ENCODE measurements around the gene MPZL2. TPM values are rescaled to one million over a fixed set of nuclear protein-coding genes. Genes with fewer than 3 reads are reported as not detected.

The MPZL2 gene
- total RNA-seq, 1 donor from 2014 or later, result 53.0 TPM

- no peak for DNase-seq (ENCODE audit: low spot score in 2 of 2)
- Histone ChIP-seq H3K9me3 (no peaks in the 10 kb centered on the region), H3K27me3 (no peaks in the 10 kb centered on the region), H3K4me3 (no peak overlapping the region), H3K36me3 (no peaks in the 10 kb centered on the region), H3K4me1 (no peaks in the 10 kb centered on the region), H3K27ac (peak overlapping the region in 1 of 2 donors; percentile 12)
- intact Hi-C loops (cut with DNase I), result no loop called here
- no peak for TF ChIP-seq CTCF (IDR thresholded peaks at IDR 0.05)
Measured at GRCh38 chr11:118275176-118275575, 11.1 kb upstream of the MPZL2 start.

- Histone ChIP-seq H3K9me3 (no peaks in the 10 kb centered on the region), H3K27ac (no peak overlapping the region), H3K27me3 (no peaks in the 10 kb centered on the region), H3K36me3 (no peaks in the 10 kb centered on the region), H3K4me1 (no peaks in the 10 kb centered on the region), H3K4me3 (no peak overlapping the region)
- intact Hi-C loops (cut with DNase I), result no loop called here
- no peak for DNase-seq (ENCODE audit: low spot score in 2 of 2)
- TF ChIP-seq CTCF (IDR thresholded peaks at IDR 0.05), result no peak
Measured at GRCh38 chr11:118274186-118274585, 10.1 kb upstream of the MPZL2 start.

GRCh38 chr11:118272001-118272400 lies 7.9 kb upstream of the MPZL2 start:
- TF ChIP-seq CTCF (IDR thresholded peaks at IDR 0.05), result no peak
- no peaks in the 10 kb centered on the region for H3K27me3 ChIP-seq
- no peak overlapping the region for H3K27ac ChIP-seq
- no peak overlapping the region for H3K4me3 ChIP-seq
- no peaks in the 10 kb centered on the region for H3K4me1 ChIP-seq
- no peak for DNase-seq (ENCODE audit: low spot score in 2 of 2)
- no peaks in the 10 kb centered on the region for H3K36me3 ChIP-seq
- intact Hi-C loops (cut with DNase I), result no loop called here
- H3K9me3 ChIP-seq, result no peaks in the 10 kb centered on the region

- Histone ChIP-seq H3K36me3 (no peaks in the 10 kb centered on the region), H3K4me3 (no peak overlapping the region), H3K4me1 (no peaks in the 10 kb centered on the region), H3K9me3 (no peaks in the 10 kb centered on the region), H3K27me3 (no peaks in the 10 kb centered on the region), H3K27ac (no peak overlapping the region)
- no peak for DNase-seq (ENCODE audit: low spot score in 2 of 2)
- no peak for TF ChIP-seq CTCF (IDR thresholded peaks at IDR 0.05)
- intact Hi-C loops (cut with DNase I), result no loop called here
Measured at GRCh38 chr11:118267486-118267885, 3.4 kb upstream of the MPZL2 start.

GRCh38 chr11:118265954-118266353 lies 1.9 kb upstream of the MPZL2 start:
- peak in 1 of 2 donors; percentile 63 for DNase-seq (ENCODE audit: low spot score in 2 of 2)
- no peak for TF ChIP-seq CTCF (IDR thresholded peaks at IDR 0.05)
- Histone ChIP-seq H3K4me1 (no peaks in the 10 kb centered on the region), H3K27ac (no peak overlapping the region), H3K27me3 (no peaks in the 10 kb centered on the region), H3K36me3 (no peaks in the 10 kb centered on the region), H3K4me3 (no peak overlapping the region), H3K9me3 (no peaks in the 10 kb centered on the region)
- intact Hi-C loops (cut with DNase I), result no loop called here
